Peyer's patch (tissue), 4 donors: ENCODE data around the gene ZNF587B. TPM values are rescaled to one million over a fixed set of nuclear protein-coding genes. Genes with fewer than 3 reads are reported as not detected.
"Not testable (repeated sequence)": the region's sequence is repeated elsewhere in the genome, so short reads cannot be mapped to it uniquely, and the experiment has no call there.

ENCODE experiments used
- DNase-seq, 3 donors: peaks; one replicate each; pipeline ENCODE4 v3.0.0-alpha.2; 2017 to 2019
- H3K27ac ChIP-seq, 4 donors: fragments of 200-600 bp; sonication (generic); one replicate each; pipeline ENCODE4 v1.5.1; 2016 to 2019
- H3K27me3 ChIP-seq, 2 donors: fragments of 200-600 bp; sonication (generic); one replicate each; pipeline ENCODE4 v1.5.1; 2019
- H3K36me3 ChIP-seq, 3 donors: fragments of 200-600 bp; sonication (generic); one replicate each; pipeline ENCODE4 v1.5.1; 2016 to 2019
- H3K4me1 ChIP-seq, 4 donors: fragments of 200-600 bp; sonication (generic); one replicate each; pipeline ENCODE4 v1.5.1; 2016 to 2019
- H3K4me3 ChIP-seq, 4 donors: fragments of 200-600 bp; sonication (generic); 1 replicate in 3 of 4; 2 replicates in 1 of 4; pipeline ENCODE4 v1.5.1; 2016 to 2019; ENCODE audit warnings: mild to moderate bottlenecking in 1 of 4
- H3K9me3 ChIP-seq, 4 donors: fragments of 200-600 bp; sonication (generic); one replicate each; pipeline ENCODE4 v1.5.1; 2016 to 2019; ENCODE audit warnings: mild to moderate bottlenecking in 1 of 4
- POLR2A ChIP-seq, 2 donors: fragments of 450-650 bp; IDR thresholded peaks; one replicate each; pipeline ENCODE4 v1.5.1; 2017; ENCODE audit warnings: antibody characterized with exemption in 2 of 2, mild to moderate bottlenecking in 2 of 2, moderate library complexity in 2 of 2
- total RNA-seq, 4 donors: library from RNA; depleted of rRNA; stranded (reverse); fragments of >200 nt; gene quantifications; one replicate each; pipeline ENCODE4 v1.1.0, GENCODE V29; 2016
- TF ChIP-seq, protein P1 (sequence below), 6 experiments: fragments of 450-650 bp in 4 of 6; fragments of 200-600 bp in 2 of 6; sonication (generic) in 1 of 6; IDR thresholded peaks; one replicate each; pipeline ENCODE4 v1.5.1; 2017 to 2019; ENCODE audit warnings: antibody characterized with exemption in 6 of 6, mild to moderate bottlenecking in 3 of 6, moderate library complexity in 1 of 6

Gene ZNF587B
- total RNA-seq, 4 donors from 2014 or later, result 19.3 to 32.4 (median 25.0) TPM

- DNase-seq, result no peak
- Histone ChIP-seq H3K4me3 (no peak overlapping the region), H3K36me3 (peaks cover 0 to 51% (median 8%) of the 10 kb centered on the region in 3 donors), H3K27me3 (no peaks in the 10 kb centered on the region), H3K9me3 (peaks cover 0 to 82% (median 16%) of the 10 kb centered on the region in 4 donors), H3K27ac (no peak overlapping the region), H3K4me1 (no peaks in the 10 kb centered on the region)
- no peak for TF ChIP-seq POLR2A (IDR thresholded peaks at IDR 0.05)
- TF ChIP-seq, protein P1, sequence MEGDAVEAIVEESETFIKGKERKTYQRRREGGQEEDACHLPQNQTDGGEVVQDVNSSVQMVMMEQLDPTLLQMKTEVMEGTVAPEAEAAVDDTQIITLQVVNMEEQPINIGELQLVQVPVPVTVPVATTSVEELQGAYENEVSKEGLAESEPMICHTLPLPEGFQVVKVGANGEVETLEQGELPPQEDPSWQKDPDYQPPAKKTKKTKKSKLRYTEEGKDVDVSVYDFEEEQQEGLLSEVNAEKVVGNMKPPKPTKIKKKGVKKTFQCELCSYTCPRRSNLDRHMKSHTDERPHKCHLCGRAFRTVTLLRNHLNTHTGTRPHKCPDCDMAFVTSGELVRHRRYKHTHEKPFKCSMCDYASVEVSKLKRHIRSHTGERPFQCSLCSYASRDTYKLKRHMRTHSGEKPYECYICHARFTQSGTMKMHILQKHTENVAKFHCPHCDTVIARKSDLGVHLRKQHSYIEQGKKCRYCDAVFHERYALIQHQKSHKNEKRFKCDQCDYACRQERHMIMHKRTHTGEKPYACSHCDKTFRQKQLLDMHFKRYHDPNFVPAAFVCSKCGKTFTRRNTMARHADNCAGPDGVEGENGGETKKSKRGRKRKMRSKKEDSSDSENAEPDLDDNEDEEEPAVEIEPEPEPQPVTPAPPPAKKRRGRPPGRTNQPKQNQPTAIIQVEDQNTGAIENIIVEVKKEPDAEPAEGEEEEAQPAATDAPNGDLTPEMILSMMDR (IDR thresholded peaks at IDR 0.05), result no peak
These were observed 40.1 kb downstream of the ZNF587B start for GRCh38 chr19:57870225-57870624.

GRCh38 chr19:57872450-57872849, 42.4 kb downstream of the ZNF587B start:
- peaks cover 0 to 50% (median 0%) of the 10 kb centered on the region in 3 donors for H3K36me3 ChIP-seq
- H3K27me3 ChIP-seq, result no peaks in the 10 kb centered on the region
- H3K4me3 ChIP-seq, result no peak overlapping the region
- no peak overlapping the region for H3K27ac ChIP-seq
- DNase-seq, result no peak
- TF ChIP-seq POLR2A (IDR thresholded peaks at IDR 0.05), result no peak
- TF ChIP-seq, protein P1 (IDR thresholded peaks at IDR 0.05), result no peak
- H3K9me3 ChIP-seq, result peaks cover 0 to 87% (median 17%) of the 10 kb centered on the region in 4 donors
- no peaks in the 10 kb centered on the region for H3K4me1 ChIP-seq

- Histone ChIP-seq H3K36me3 (peaks cover 0 to 49% (median 0%) of the 10 kb centered on the region in 3 donors), H3K9me3 (peaks cover 0 to 84% (median 13%) of the 10 kb centered on the region in 4 donors)
- H3K27me3 ChIP-seq, H3K4me1 ChIP-seq, DNase-seq, H3K27ac ChIP-seq, H3K4me3 ChIP-seq: not testable (repeated sequence)
These were observed 44.0 kb downstream of the ZNF587B start for GRCh38 chr19:57873883-57874799.

- Histone ChIP-seq H3K27me3 (no peaks in the 10 kb centered on the region), H3K36me3 (peaks cover 0 to 25% (median 0%) of the 10 kb centered on the region in 3 donors)
- no peak for TF ChIP-seq POLR2A (IDR thresholded peaks at IDR 0.05)
- TF ChIP-seq, protein P1 (IDR thresholded peaks at IDR 0.05), result no peak
These were observed 55.9 kb downstream of the ZNF587B start for GRCh38 chr19:57886046-57886445.

DNA sequence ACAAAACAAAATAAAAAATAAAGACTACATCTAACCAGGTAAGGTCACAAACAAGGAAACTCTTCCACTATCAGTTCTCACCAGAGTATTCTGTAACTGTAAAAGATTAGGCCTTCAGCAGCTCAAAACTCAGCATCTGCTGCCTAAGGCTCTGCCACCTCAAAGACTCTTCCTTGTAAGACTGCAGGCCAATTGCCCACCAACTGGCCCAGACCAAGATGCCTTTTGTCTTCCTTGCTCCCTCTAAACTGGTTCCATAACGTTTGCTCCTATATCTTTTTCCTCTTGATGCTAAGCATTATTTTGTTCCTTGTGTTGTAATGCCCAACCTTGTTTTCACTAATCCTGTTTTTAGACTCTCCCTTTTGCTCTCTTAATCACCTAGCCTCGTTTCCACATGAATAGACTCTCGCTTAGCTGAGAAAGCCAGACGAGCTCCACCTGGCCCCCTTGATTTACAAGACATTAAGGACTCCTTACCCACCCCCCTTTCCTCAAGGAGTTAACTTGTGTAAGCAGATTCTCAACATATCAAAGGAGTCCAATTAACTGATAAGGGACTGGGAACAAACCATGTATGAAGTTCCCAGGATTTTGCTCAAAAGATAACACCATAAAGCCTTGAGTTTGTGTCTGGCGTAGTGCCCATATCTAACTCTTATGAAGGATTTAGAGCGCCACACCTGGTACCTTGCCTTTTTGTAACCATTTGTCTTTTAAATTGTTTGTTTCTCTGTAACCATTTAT, 57.3 kb downstream of the ZNF587B start:
- no peak for TF ChIP-seq POLR2A (IDR thresholded peaks at IDR 0.05)
- Histone ChIP-seq H3K9me3 (peaks cover 0 to 23% (median 0%) of the 10 kb centered on the region in 4 donors), H3K27me3 (no peaks in the 10 kb centered on the region), H3K36me3 (peaks cover 0 to 25% (median 0%) of the 10 kb centered on the region in 3 donors), H3K4me1 (peaks cover 0 to 7% (median 0%) of the 10 kb centered on the region in 4 donors), H3K27ac (no peak overlapping the region), H3K4me3 (peak overlapping the region in 2 of 4 donors; percentile 67 to 74)
- no peak for DNase-seq

More at GRCh38 chr19:57886046-57886445, 55.9 kb downstream of the ZNF587B start:
- peaks cover 0 to 23% (median 0%) of the 10 kb centered on the region in 4 donors for H3K9me3 ChIP-seq
- H3K27ac ChIP-seq, result no peak overlapping the region
- H3K4me1 ChIP-seq, result peaks cover 0 to 7% (median 0%) of the 10 kb centered on the region in 4 donors
- H3K4me3 ChIP-seq, result no peak overlapping the region
- no peak for DNase-seq

DNA sequence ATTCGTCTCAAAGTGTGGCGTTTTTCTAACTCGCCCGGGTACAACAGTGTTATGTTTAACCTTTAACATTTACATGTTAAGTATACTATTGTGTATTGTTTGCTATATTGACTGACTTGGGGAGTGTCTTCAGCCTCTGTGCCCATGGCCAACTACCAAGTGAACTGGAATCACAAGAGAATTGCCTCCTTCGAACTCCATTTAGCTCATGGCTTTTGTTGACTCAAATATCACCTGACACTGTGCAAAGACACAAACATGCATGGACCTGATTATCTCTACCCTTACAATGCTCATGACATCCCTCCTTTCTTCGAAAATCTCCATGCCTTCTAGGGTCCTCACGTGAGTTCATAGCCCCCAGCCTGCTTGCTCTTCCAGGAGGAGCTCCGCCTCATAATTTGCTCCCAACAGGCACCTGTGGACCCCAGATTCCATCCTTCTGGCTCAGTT, 58.0 kb downstream of the ZNF587B start:
- H3K4me1 ChIP-seq, result peaks cover 0 to 7% (median 0%) of the 10 kb centered on the region in 4 donors
- peak overlapping the region; percentile 63 to 74 (median 69) for H3K4me3 ChIP-seq
- H3K9me3 ChIP-seq, result peaks cover 0 to 20% (median 0%) of the 10 kb centered on the region in 4 donors
- no peaks in the 10 kb centered on the region for H3K27me3 ChIP-seq
- no peak for DNase-seq
- H3K36me3 ChIP-seq, result peaks cover 0 to 20% (median 0%) of the 10 kb centered on the region in 3 donors
- TF ChIP-seq POLR2A (IDR thresholded peaks at IDR 0.05), result no peak
- TF ChIP-seq, protein P1 (IDR thresholded peaks at IDR 0.05), result no peak
- H3K27ac ChIP-seq, result peak overlapping the region; percentile 56 to 84 (median 71)
